ENCODE data around the gene PEX11B. TPM values are rescaled to one million over a fixed set of nuclear protein-coding genes. Genes with fewer than 3 reads are reported as not detected.

The PEX11B gene
- polyA plus RNA-seq, 4 donors: 37.2 to 60.5 (median 54.1) TPM

DNA sequence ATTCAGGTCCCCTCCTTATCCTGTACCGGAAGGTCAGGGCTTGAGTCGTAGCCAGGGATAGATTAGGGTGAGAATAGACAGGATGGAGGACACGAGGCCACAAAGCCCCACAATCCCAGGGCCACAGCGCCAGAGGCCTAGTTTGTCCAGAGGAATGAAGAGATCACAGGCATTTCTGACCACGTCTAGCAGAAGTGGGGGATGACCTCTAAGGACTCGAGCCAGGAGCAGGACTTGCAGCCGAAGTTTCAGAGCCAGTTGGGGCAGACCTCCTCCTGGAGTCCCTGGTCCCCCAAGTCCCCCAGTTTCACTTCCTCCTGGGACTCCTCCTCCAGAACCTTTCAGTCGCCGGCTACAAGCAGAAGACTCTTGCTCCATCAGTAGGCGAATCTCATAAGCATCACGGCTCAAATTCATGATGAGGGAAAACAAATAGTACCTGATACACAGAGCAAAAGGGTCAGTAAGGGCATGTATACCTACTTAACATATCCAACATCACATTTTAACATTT, 6.3 kb downstream of the PEX11B start:
- DNase-seq (ENCODE audit: low read depth in 4 of 4, low spot score in 3 of 4): no peak

DNA sequence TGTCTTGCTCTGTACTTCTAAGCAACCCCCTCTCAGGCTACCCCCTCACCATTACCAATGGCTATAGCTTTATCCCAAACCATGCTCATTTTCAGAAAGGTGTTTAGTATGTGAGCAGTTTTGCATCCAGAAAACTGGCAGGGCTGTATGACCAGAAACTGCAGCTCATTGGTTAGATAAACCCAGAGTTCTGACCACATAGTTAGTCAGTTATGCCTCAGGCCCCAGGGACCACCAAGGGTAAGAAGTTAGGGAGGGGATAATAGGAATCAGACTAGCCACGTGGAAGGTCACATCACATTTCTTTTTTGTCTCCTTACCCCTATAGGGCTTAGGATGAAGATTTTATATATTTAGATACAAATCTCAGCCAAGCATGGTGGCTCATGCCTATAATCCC, 9.9 kb downstream of the PEX11B start:
- DNase-seq (ENCODE audit: low read depth in 4 of 4, low spot score in 3 of 4): no peak

DNA sequence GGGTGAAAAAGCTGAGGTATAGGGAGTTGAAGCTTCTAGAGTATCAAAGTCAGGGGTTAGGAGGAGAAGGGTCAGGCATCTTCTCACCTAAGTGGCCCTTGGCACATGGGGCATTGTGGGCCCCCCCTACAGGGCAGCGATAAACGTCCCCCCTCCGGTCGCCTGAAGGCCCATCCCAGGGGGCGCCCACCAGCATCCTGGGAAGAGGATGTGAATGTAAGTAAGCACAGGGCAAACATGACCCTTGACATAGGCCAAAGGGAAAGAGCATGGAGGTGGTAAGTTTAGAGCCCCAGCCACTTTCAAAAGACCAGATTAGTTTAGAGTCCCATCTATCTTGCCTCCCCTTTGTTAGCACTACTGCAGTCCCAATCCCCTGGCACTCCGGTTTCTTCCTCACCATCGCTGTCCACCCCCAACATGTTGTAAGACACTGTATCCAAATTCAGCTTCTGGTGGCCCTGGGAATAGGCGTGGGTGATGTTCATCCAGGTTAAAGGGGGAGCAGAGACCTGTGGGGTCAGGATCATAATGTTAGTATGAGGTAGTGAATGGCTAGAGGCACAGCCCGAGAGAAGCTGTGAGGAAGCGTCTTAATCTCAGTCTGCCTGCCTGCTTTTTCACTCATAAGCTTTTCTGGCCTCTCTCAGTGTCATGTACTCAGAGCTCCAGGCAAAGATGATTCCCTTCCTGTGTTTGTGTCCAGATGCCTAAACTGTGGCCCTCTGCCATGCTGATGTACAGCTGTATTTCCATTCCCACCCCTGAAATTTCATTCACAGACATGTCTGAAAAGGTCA, 11.4 kb downstream of the PEX11B start:
- no peak for DNase-seq (ENCODE audit: low read depth in 4 of 4, low spot score in 3 of 4)

DNA sequence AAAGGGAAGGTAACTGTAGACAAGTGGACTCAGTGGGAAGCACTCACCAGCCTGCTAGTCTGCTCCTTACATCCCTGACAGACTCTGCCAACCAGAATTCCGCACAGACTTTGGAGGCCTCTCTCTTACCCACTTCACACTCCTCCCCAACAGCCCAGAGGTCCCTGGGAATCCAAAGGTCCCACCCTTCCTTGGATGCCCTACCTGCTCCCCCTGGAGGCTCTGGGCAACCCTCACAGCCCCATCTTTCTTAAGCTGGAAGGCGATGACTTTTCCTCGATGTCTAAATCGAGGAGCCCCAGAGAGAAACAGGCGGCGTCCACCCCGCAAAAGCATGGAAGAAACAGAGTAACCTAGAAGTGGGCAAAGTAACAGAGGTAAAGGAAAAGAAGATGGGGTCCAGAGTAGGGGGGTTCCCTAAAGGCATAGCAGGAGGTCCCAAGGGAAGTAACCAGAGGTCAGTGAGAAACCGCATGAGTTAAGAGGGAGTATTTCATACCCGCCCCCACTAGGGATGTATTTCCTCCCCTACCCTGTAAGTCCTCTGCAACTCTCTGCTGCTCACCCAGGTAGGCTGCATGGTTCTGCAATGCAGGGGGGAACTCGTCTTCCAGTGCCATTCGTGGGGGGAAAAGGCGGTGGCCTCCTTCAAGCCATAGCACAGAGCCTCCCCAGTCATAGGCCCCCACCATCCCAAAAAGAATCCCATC, 17.1 kb downstream of the PEX11B start:
- DNase-seq (ENCODE audit: low read depth in 4 of 4, low spot score in 3 of 4): no peak

DNA sequence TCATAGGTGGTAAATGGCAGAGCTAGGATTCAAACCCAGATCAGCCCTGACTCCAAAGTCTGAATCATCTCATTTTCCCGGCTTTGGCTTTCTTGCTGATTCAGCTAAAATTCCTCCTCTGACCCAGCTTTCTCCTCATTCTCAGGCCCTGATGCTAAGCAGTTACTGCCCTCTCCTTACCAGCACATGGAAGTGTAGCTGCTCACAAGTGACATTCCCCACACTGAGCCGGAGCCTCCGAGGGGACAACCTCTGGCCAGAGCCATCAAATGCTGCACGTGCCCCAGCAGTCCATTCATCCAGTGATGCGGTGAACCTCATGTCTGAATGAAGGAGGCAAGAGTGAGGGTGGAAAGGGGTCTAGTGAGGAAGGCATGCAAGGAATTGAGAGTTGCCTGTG, 19.8 kb downstream of the PEX11B start:
- DNase-seq (ENCODE audit: low read depth in 4 of 4, low spot score in 3 of 4): no peak

DNA sequence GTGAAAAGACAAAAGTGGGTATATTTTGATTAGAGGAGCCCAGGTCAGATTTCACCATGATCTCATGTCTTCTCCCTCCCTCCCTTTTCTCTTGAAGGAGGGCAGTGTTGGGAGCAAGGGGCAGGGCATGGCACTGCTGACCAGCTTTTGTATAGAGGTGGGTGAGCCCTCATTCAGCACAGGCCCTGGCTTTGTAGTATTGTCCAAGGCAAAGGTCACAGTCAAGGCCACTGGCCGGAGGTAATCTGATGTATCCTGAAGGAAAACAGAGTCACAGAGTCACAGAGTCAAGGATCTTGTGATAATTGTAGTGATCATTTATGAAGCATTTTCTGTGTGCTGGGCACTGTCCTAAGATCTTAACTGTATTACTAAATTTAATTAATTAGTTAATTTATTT, 20.5 kb downstream of the PEX11B start:
- DNase-seq (ENCODE audit: low read depth in 4 of 4, low spot score in 3 of 4): no peak

DNA sequence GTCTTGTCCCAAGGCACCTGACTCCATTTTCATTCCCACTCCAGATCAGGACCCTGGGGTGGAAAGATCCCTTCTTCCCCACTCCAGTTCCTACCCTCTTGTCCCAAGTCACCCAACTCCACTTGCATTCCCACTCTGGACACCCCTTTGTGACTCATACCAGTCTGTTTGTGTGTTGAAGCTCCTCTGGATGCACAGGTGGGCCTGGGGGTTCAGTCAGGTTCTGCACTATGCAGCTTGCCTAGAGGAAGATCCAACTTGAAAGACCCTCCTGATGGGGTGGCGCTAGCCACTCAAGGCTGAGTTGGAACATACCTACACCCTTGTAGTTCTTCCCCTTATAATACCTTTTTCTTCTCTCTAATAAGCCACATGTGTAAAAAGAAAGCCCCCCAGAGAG, 23.0 kb downstream of the PEX11B start:
- DNase-seq (ENCODE audit: low read depth in 4 of 4, low spot score in 3 of 4): no peak

DNA sequence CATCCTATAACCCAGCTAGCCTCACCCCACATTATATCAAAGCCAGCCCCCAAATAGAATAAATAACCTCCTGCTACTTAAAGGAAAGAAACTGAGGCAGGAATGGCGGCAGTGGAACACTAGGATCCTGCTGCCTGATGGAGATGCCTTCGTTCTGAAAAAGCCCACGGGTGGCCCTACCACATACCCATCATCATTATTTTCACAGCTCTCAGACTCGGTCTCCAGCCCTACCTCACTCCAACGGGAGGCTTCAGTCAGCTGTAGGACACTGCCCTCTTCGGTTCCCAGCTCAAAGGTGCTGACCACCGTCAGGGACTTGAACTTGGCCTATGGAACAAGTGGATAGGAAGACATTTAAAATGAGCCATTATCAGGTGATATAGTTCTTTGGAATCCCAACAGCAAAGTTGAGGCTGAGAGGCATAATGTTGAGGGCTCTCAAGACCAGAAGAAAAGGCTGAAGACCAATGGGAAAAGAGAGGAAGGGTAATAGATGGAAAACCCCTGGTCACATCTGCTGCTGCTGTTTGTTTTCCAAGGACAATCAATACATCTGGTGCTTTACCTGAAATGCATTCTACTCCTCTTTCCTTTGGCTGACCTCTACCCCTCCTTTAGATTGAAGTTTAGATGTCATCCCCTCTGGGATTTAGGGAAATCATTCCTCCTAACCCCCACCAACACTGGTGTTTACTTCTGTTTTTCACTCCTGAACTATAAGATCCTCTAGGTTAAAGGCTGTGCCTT, 25.0 kb downstream of the PEX11B start:
- DNase-seq (ENCODE audit: low read depth in 4 of 4, low spot score in 3 of 4): no peak

DNA sequence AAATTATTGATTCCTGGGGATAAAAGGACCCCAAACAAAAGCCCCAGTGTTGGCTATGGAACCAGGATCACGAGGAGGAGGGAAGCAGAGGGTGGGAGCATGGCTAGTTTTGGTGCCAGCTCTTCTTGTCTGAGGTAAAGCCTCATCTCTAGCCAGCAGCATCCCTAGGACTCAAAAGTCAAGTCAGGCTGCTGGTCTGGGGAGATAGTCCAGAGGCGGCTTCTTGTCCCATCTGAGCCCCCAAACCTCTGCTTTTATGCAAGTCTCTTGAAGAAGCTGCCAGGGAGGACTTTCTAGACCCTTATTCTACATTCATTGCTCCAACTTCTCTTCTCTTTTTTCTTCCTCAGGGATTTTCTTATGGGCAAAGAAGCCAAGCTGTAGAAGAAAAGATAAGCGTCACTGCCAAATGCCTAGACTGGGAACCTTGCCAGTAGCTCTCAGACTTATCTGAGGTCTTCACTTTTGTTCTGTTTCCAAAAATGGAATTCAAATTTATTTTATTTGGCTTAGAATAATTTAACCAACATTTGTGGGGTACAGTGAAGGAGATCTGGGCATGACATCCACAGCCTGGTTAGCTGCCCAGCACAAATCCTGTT, 25.9 kb downstream of the PEX11B start:
- no peak for DNase-seq (ENCODE audit: low read depth in 4 of 4, low spot score in 3 of 4)

DNA sequence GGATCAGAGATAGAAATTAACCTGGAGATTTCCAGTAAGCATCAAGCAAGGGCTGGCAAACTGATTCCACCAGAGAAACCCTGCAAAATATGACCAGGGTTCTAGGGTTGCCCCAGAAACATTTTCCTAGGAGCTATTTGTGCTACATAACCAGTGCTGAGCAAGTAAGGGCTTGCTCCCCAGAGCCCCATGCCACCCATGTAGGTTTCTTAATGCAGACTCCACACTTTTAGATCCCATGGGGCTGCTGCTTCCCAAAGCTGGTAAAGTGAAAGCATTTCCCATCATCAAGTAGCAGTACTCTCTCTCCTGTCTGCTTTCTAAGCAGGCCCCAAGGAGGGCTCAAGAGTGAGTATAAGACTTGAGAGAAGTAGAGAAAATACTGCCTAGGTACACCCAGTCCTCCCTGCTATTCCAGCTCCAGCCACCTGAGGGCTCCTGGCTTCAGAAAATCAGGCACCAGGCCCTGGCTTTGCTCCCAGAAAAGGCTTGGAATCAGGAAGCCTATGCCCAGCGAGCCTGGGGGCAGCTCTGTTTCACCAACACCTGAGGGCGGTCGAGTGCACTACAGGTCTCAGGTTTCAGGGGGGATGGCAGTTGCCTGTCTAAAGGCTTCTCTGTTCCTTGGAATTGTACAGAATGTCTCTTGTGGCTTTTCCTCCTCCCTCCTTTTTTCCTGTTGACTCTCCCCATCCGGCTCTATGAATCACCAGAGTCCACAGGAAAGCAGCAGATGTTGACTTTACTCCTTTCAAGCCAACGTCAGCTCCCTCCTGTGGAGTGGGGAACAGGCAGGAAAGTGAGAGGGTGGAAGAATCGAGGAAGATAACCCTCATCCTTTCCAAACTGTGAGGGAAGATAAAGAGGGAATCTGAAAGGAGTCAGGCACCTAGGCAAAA, 26.7 kb downstream of the PEX11B start:
- DNase-seq (ENCODE audit: low read depth in 4 of 4, low spot score in 3 of 4): peak; percentile 82 to 92 (median 88)

DNA sequence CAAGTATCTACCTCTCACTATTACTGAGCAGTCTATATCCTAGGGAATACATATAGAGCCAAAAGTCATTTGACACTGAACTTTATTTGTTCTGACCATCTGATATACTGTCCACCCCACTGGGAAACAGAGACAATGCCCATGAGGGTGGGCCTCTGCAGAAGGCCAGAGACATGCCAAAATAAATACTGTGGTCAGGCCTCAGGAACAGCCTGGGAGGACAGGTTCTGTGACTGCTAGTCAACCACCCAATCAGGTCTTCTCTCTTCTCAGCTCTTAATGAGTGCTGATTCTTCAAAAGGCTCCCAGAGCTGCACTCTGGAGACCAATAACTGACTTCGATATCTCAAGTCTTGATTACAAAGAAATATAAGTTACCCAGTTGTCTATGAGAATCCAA, 27.4 kb downstream of the PEX11B start:
- no peak for DNase-seq (ENCODE audit: low read depth in 4 of 4, low spot score in 3 of 4)

DNA sequence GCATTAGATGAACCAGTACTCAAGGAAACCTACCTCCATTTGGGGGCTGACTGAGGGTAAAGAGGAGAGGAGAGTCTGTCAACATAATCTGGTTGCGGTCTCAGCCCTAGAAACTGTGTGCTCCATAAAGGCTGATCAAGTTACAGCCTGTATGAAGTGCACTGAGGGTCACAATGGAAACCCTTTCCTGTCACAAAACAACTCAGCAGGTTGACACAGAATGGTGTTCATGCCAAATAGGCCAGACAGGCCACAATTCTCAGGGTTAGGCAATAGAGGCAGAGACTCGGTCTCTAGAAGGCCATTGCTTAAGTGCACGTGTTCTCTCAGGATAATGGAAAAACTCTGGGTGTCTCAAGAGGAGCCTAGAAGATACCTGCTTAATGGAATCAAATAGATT, 28.8 kb downstream of the PEX11B start:
- no peak for DNase-seq (ENCODE audit: low read depth in 4 of 4, low spot score in 3 of 4)

DNA sequence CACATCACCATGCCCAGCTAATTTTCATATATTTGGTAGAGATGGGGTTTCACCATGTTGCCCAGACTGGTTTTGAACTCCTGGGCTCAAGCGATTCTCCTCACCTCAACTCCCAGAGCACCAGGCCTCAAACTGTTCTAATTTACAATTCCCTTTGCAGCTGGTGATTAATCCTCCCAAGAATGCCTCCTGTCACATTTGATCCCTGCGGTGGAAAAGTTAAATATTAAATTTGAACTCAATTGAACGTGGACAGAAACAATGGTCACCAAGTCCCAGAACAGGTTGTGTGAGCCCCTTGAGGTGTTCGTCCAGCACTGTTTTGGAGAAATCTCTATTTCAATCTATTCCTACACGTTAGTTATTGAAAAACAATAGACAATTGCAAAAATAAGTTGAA, 30.9 kb downstream of the PEX11B start:
- DNase-seq (ENCODE audit: low read depth in 4 of 4, low spot score in 3 of 4): no peak

DNA sequence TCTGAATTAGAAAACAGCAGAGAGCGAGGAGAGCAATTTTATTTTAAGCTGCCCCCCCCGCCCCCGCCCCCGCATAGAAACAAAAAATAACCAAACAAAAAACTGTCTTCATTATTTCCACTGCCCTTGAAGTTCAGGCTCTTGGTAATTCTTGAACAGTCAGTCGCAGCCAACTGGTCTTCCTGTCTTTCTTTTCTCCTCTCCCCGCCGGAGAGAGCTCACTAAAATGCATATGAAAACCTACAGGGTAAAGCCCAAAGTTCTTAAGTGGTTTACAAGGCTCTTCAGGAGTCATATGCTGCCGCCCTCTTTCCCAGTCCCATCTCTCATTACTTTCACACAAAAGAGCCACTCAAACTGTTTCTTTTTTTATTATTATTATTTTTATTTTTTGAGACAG, 31.7 kb downstream of the PEX11B start:
- DNase-seq (ENCODE audit: low read depth in 4 of 4, low spot score in 3 of 4): no peak

DNA sequence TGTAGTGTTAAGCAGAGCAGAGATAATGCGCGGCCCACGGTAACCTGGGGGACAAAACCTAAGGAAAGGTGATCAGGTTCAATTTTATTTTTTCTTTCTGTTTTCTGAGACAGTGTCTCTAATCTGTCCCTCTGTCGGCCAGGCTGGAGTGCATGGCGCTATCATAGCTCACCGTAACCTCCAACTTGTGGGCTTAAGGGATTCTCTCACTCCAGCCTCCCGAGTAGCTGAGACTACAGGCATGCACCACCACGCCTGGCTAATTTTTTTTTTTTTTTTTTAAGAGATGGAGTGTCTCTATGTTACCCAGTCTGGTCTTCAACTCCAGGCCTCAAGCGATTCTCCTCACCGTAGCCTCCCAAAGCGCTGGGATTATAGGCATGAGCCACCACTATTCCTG, 32.1 kb downstream of the PEX11B start:
- no peak for DNase-seq (ENCODE audit: low read depth in 4 of 4, low spot score in 3 of 4)

DNA sequence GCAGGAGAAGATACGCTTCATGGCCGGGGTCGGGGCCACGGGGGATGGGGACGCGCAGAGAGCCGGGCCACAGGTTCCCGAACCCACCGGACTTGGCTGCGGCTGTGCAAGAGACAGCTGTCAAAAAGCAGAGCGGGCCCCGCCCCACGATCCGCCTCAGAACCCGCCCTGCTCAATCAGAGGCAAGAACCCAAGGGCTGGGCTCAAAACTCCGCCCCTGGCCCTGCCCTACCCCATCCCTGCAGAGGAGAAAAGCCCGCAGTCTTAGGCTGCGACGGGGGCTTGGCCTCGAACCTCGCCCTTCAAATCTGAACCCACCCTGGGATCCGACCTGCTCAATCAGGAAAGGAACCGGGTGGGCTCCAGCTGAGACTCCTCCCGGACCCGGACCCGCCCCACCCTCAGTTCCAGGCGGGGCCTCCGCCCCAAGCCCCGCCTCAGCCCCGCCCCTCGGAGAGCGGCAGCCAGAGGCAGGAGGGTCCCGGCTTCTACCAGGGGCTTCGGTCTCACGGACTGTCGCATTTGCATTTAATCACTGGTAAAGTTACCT, 32.7 kb downstream of the PEX11B start, which contains the start of gene ANKRD35:
ANKRD35 (minus strand) TSS at position 129 of the 550 bp plus-strand sequence; CDS start at position 21, 108 bp downstream.
- peak in 1 of 4 donors; percentile 47 for DNase-seq (ENCODE audit: low read depth in 4 of 4, low spot score in 3 of 4)

DNA sequence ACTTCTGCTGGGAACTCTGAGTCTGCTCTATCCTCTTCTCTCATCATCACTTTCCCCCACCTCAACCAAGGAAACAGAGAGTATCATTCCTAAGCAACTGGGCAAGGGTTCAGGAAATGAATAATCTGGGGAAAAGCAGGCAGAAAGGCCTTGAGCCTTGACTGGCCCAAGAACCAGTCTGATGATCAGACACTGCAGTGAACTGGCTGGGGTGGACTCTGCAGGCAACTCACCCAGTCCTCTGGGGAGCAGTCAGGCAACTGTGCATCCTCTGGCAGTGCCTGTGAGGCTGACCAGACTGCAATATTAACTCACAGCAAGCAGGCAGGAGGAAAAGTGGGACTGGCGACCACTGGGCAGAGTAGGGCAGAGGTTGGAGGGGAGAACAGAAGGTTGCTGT, 33.8 kb downstream of the PEX11B start:
- DNase-seq (ENCODE audit: low read depth in 4 of 4, low spot score in 3 of 4): no peak

DNA sequence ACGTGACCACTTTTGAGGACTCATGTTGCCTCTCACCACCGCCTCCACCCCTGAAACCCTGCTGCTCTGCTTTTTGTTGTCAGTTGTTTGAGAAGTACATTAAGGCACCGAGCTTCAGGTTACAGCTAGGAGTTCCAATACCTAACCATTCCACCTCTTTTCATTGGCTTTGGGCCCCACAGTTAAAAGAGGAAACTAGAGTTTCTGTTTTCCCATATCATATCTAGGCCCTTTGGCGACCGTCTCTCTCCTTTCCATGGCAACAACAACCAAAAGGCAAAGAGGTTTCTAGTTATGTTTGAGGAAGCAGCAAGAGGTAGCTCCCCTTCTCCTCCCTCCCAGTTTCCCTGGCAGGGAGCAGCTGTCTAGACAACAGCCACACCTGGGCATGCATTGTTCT, 38.7 kb downstream of the PEX11B start:
- DNase-seq (ENCODE audit: low read depth in 4 of 4, low spot score in 3 of 4): no peak

DNA sequence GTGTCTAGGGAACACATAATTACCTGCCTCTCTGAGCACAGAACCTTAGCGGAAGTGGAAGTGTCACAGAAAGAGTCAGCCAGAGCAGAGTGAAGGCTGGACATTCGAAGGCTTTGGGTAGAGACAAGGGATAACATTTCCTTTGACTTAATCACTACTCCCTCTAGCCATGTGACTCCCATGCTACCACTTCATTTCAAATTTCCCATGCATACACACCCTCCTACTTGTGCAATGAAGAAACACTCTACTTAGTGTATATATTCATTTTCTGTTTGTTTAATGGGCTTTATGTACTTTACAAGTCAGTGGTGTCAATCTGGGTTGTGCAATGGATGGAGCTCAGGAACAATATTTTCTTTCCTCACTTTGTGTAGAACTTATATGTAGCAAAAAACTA, 39.8 kb downstream of the PEX11B start:
- no peak for DNase-seq (ENCODE audit: low read depth in 4 of 4, low spot score in 3 of 4)
